G401 (cell line): ENCODE results near the gene PDCD2L. TPM values are rescaled to one million over a fixed set of nuclear protein-coding genes. Genes with fewer than 3 reads are reported as not detected.
"Not testable (repeated sequence)": the region's sequence is repeated elsewhere in the genome, so short reads cannot be mapped to it uniquely, and the experiment has no call there.

Experiments used
- DNase-seq: peaks from one replicate; pipeline ENCODE4 v3.0.0-alpha.2; 2015; ENCODE audit warnings: low spot score
- in situ Hi-C: cut with HindIII; loops from 2 replicates; pipeline ENCODE4 v1.10.0; 2016; ENCODE audit warnings: low sequenced_read_pairs, mixed read lengths
- total RNA-seq: library from RNA; depleted of rRNA; stranded (reverse); fragments of >200 nt; shearing (Covaris generic); gene quantifications from 2 replicates; pipeline ENCODE4 v1.2.3, GENCODE V29; 2014; rRNA removed

Gene PDCD2L, protein sequence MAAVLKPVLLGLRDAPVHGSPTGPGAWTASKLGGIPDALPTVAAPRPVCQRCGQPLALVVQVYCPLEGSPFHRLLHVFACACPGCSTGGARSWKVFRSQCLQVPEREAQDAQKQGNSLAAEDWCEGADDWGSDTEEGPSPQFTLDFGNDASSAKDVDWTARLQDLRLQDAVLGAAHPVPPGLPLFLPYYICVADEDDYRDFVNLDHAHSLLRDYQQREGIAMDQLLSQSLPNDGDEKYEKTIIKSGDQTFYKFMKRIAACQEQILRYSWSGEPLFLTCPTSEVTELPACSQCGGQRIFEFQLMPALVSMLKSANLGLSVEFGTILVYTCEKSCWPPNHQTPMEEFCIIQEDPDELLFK
- 33.5 and 40.5 TPM in 2 replicates for total RNA-seq

DNA sequence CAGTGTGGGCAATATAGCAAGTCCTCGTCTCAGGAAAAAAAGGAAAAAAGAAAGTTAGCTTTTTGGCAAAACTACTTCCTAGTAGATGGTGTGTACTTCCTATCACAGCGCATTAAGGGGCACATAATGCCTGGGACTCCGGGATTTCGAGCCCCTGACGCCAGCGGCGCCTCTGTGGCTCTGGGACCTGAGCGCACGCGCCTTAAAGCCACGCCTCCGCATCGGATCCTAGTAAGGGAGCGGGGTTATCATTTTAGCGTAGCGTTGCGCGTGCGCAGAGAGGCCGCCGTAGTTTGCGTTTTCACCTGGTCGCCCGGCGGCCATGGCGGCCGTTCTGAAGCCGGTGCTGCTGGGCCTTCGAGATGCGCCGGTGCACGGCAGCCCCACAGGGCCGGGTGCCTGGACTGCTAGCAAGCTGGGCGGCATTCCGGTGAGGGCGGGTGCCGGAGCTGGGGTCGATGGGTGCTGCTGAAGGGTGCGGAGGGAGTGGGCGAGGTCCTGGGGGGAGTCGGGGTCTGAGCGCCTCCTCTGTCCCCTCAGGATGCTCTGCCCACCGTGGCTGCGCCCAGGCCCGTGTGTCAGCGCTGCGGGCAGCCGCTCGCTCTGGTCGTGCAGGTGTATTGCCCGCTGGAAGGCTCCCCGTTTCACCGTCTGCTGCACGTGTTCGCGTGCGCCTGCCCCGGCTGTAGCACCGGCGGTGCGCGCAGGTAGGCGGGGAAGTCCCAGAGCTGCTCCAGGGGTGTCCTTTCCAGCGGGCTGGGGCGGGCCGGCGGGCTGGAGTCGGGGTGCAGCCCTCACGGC is at the start of gene PDCD2L:
Gene PDCD2L, plus strand, starts transcription at position 291 of the 801 bp plus-strand sequence. Its CDS starts 32 bp downstream, at position 323.
- DNase-seq = peak; percentile 90
- in situ Hi-C loops = no loop called here

DNA sequence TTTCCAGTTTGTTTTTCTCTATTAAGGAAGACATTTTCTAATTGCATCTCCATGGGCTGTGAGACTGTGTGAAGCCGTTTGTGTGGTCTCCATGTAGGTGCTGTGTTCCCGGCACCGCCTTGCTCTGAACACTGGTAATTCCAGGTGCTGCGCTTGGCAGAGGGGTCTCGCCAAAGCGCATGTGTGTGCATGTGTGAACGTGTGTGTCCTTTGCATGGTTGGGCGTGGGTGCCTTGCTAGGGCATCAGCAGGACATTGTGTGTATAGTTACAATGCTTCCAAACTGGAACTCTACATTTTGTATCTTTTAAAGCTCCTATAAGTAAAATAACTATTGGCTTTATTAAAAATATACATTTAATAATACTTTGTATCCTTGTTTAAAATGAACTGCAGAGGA is 49.0 kb upstream of the PDCD2L start:
- in situ Hi-C loops = no loop called here
- DNase-seq = no peak

GRCh38 chr19:34356875-34357274 is 47.3 kb upstream of the PDCD2L start:
- DNase-seq = no peak
- in situ Hi-C loops = no loop called here

DNA sequence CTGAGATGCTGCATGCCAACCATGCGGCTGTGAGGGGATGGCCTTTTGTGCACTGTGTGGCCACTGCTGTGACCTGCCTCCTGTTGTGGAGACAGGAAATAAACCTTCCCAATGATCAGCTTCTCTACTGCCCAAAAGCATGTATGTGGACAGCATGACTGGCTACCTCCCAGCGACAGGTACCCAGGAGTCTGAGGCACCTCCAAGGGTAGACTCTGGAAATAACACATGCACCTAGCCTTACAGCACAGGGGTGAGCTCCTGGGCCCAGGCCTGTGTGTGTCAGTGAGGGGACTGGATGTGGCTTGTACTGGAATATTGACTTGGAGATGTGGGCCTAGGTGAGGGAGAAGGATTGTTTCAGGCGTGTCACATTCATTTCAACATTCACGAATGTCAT is 46.8 kb upstream of the PDCD2L start:
- in situ Hi-C loops = no loop called here
- DNase-seq = no peak

GRCh38 chr19:34359140-34359953 is 44.9 kb upstream of the PDCD2L start:
- peak; percentile 93 for DNase-seq
- in situ Hi-C loops = no loop called here

DNA sequence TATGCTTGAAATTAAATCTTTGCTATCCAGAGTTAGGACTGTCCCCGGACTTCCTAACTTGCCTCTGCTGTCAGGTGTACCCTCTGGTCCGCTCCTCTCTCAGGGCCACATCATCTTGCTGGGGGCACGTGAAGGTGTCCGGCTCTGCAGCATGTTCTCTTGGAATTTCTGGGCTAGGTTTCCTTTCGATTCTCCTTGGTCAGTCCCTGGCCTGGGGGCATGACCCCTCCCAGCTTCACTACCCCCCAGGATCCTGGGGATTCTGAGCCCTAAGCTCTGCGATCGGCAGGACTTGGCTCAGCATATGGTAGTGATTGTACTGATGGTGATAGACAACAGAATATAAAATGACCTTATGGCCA is 44.3 kb upstream of the PDCD2L start:
- in situ Hi-C loops = no loop called here
- no peak for DNase-seq

GRCh38 chr19:34360354-34360909 is 43.8 kb upstream of the PDCD2L start:
- in situ Hi-C loops = no loop called here
- DNase-seq = no peak

- in situ Hi-C loops = no loop called here
- no peak for DNase-seq
These were observed 41.5 kb upstream of the PDCD2L start for GRCh38 chr19:34362679-34363069.

DNA sequence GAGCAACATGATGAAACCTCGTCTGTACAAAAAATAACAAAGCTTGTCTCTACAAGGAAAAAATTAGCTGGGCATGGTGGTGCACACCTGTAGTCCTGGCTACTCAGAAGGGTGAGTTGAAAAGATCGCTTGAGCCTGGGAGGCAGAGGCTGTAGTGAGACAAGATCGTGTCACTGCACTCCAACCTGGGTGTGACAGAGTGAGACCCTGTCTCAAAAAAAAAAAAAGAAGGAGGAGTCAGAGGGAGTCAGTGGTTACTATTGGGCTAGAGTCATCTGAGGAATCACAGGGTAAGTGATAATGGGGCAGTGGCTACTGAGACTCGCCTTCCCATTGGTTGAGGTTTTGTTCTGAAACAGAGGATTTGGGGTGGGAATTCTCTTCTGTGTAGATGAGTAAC is 41.1 kb upstream of the PDCD2L start:
- in situ Hi-C loops = no loop called here
- no peak for DNase-seq

- in situ Hi-C loops = no loop called here
- no peak for DNase-seq
These were observed 40.3 kb upstream of the PDCD2L start for GRCh38 chr19:34363930-34364329.

- in situ Hi-C loops = no loop called here
- no peak for DNase-seq
These were observed 39.8 kb upstream of the PDCD2L start for GRCh38 chr19:34364462-34364829.

DNA sequence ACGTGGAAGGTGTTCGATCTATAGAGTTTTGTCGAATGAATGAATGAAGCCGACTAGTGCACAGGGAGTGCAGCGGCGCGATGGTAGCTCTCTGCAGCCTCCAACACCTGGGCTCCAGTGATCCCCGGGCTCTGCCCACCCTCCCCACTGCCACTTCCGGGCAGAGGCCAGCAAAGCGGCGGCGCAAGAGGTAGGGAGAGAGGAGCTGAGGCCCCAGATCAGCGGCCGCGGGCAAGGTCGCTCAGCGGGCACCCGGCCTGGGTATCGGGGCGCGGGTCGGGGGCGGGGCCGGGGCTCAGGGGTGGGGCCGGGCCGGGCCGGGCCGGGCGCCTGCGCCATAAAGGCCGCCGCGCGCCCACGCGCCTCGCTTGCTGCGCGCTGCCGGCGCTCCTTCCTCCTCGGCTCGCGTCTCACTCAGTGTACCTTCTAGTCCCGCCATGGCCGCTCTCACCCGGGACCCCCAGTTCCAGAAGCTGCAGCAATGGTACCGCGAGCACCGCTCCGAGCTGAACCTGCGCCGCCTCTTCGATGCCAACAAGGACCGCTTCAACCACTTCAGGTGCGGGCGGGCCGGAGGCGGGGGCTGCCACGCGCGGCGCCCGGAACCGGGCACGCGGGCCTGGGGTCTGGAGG is 39.3 kb upstream of the PDCD2L start, which contains the start of gene GPI:
Gene GPI, plus strand, starts transcription at position 367 of the 633 bp plus-strand sequence. Its CDS starts 71 bp downstream, at position 438.
- in situ Hi-C loops = no loop called here
- DNase-seq = peak; percentile 73

DNA sequence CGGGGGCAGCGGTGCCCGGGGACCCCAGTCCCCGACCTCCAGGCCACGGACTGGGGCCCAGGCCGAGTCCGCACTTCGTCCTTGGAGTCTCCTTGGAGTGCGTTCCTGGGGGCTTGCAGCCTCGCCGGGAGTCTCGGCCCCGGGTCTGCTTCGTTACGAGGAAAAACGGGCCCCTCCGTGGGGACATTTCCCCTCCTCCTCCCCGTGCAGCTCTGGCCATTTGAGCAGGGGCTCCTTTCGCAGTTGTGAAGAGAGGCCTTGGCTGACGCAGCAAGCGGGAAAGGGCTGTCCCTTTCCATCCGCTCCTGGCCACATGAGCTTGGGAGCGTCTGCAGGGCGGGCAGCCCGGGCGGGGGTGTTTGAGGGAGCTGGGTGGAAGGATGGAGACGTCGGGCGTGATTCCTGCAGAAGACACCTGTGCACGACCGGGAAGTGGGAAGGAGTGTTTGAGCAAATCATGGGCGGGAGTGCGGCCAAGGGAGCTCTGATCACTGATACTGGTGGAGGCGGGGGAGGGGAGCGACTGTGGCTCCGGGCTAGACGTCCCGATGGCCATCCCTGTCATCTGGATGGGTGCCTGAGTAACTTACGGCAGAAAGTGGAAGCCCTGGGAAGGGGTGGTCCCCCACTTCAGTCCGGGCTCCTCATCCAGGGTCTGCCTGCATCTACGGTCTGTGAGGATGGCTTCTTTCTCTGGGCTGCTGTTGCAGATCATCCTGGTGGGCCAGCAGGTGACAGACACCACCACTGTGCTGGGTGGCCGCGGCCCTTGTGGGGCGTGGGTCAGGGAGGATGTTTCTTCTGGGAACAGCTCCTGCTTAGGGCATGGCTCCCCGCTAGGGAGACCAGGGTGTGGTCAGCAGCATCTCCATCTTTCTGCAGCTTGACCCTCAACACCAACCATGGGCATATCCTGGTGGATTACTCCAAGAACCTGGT is 38.5 kb upstream of the PDCD2L start:
- DNase-seq = peak; percentile 69
- in situ Hi-C loops = no loop called here

- in situ Hi-C loops = no loop called here
- no peak for DNase-seq
These were observed 37.2 kb upstream of the PDCD2L start for GRCh38 chr19:34366738-34367623.

DNA sequence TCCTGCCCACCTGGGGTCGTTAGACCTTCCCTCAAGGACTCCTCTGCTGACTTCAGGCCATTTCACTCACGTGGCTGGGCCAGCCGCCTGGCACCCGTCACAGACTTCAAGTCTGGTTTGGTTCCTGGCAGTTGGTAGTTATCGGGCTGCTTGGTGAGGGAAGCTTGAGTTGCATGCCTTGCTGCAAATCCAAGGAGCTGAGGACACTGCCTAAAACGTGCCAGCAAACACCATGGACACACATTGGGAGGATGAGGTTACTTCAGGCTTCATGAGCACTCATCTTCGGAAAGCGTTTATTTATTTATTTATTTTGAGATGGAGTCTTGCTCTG is 36.6 kb upstream of the PDCD2L start:
- no peak for DNase-seq
- in situ Hi-C loops = no loop called here

GRCh38 chr19:34368338-34368737 is 35.9 kb upstream of the PDCD2L start:
- in situ Hi-C loops = no loop called here

GRCh38 chr19:34369166-34369565 is 35.0 kb upstream of the PDCD2L start:
- in situ Hi-C loops = not testable (repeated sequence)

More at GRCh38 chr19:34368338-34368737, 35.9 kb upstream of the PDCD2L start:
- no peak for DNase-seq

More at GRCh38 chr19:34369166-34369565, 35.0 kb upstream of the PDCD2L start:
- DNase-seq = not testable (repeated sequence)
